Mesendoderm (in vitro differentiated cells): ENCODE results near the gene MARCHF9. TPM values are rescaled to one million over a fixed set of nuclear protein-coding genes. Genes with fewer than 3 reads are reported as not detected.

ENCODE experiments used
- DNase-seq: peaks from one replicate; pipeline ENCODE4 v3.0.0; 2013
- H2AK5ac ChIP-seq: 2 replicates; pipeline ENCODE4 v1.6.1; 2013; ENCODE audit warnings: low read length, inconsistent platforms
- H2BK120ac ChIP-seq: 2 replicates; pipeline ENCODE4 v1.6.1; 2013; ENCODE audit warnings: low read depth, mild to moderate bottlenecking, low read length, moderate library complexity, mixed read lengths
- H2BK15ac ChIP-seq: replicated peaks from 2 replicates; pipeline ENCODE4 v1.6.1; 2013; ENCODE audit warnings: low read depth, mild to moderate bottlenecking, moderate library complexity
- H2BK5ac ChIP-seq: 2 replicates; pipeline ENCODE4 v1.6.1; 2013; ENCODE audit warnings: low read length, inconsistent platforms
- H3K18ac ChIP-seq: 2 replicates; pipeline ENCODE4 v1.6.1; 2013; ENCODE audit warnings: mild to moderate bottlenecking, low read length, mixed read lengths
- H3K23ac ChIP-seq: one replicate; pipeline ENCODE4 v1.6.1; 2013; ENCODE audit warnings: low read length
- H3K27ac ChIP-seq: 2 replicates; pipeline ENCODE4 v1.5.1; 2013; ENCODE audit warnings: low read depth, mild to moderate bottlenecking, inconsistent platforms, low read length, moderate library complexity
- H3K27me3 ChIP-seq: 2 replicates; pipeline ENCODE4 v1.6.1; 2013; ENCODE audit warnings: low read length, control low read depth, mild to moderate bottlenecking, inconsistent platforms; ENCODE audit not compliant: insufficient read depth, poor library complexity
- H3K36me3 ChIP-seq: 2 replicates; pipeline ENCODE4 v1.6.1; 2013; ENCODE audit warnings: low read length, inconsistent platforms; ENCODE audit not compliant: control insufficient read depth, insufficient read depth
- H3K4ac ChIP-seq: one replicate; pipeline ENCODE4 v1.6.1; 2013; ENCODE audit warnings: low read depth, mild to moderate bottlenecking, low read length, moderate library complexity
- H3K4me1 ChIP-seq: 2 replicates; pipeline ENCODE4 v1.6.1; 2013; ENCODE audit warnings: low read depth, low read length, inconsistent platforms; ENCODE audit not compliant: control insufficient read depth
- H3K4me2 ChIP-seq: 2 replicates; pipeline ENCODE4 v1.6.1; 2013; ENCODE audit warnings: low read length
- H3K4me3 ChIP-seq: 2 replicates; pipeline ENCODE4 v1.5.1; 2013; ENCODE audit warnings: mild to moderate bottlenecking, low read length
- H3K56ac ChIP-seq: one replicate; pipeline ENCODE4 v1.6.1; 2013; ENCODE audit warnings: low read length
- H3K79me1 ChIP-seq: 2 replicates; pipeline ENCODE4 v1.6.1; 2013; ENCODE audit warnings: low read length, inconsistent platforms
- H3K79me2 ChIP-seq: 2 replicates; pipeline ENCODE4 v1.6.1; 2013; ENCODE audit warnings: mild to moderate bottlenecking, low read length; ENCODE audit not compliant: control insufficient read depth, insufficient read depth
- H3K9ac ChIP-seq: 2 replicates; pipeline ENCODE4 v1.6.1; 2013; ENCODE audit warnings: low read length, inconsistent platforms
- H4K5ac ChIP-seq: one replicate; pipeline ENCODE4 v1.6.1; 2013; ENCODE audit warnings: low read length
- H4K8ac ChIP-seq: one replicate; pipeline ENCODE4 v1.6.1; 2013; ENCODE audit warnings: low read depth, mild to moderate bottlenecking, control low read depth, low read length, moderate library complexity
- WGBS: extraction: QIAGEN DNeasy Blood & Tissue Kit; methylation state at CpG from one replicate; pipeline ENCODE4 v1.1.7; 2013; ENCODE audit warnings: low lambda C conversion rate, missing lambda C conversion rate; ENCODE audit not compliant: insufficient coverage; ENCODE audit errors: extremely low coverage; 5-methylcytosine and 5-hydroxymethylcytosine counted together
- polyA plus RNA-seq, 2 experiments: library from polyadenylated mRNA; stranded (reverse); fragments of 200-250 nt; gene quantifications; one replicate each; pipeline ENCODE4 v1.2.3, GENCODE V29; 2013

The MARCHF9 gene, protein sequence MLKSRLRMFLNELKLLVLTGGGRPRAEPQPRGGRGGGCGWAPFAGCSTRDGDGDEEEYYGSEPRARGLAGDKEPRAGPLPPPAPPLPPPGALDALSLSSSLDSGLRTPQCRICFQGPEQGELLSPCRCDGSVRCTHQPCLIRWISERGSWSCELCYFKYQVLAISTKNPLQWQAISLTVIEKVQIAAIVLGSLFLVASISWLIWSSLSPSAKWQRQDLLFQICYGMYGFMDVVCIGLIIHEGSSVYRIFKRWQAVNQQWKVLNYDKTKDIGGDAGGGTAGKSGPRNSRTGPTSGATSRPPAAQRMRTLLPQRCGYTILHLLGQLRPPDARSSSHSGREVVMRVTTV
- polyA plus RNA-seq (2013, experiment 1 of 2): 1.1 TPM
- polyA plus RNA-seq (2013, experiment 2 of 2): 1.2 TPM

DNA sequence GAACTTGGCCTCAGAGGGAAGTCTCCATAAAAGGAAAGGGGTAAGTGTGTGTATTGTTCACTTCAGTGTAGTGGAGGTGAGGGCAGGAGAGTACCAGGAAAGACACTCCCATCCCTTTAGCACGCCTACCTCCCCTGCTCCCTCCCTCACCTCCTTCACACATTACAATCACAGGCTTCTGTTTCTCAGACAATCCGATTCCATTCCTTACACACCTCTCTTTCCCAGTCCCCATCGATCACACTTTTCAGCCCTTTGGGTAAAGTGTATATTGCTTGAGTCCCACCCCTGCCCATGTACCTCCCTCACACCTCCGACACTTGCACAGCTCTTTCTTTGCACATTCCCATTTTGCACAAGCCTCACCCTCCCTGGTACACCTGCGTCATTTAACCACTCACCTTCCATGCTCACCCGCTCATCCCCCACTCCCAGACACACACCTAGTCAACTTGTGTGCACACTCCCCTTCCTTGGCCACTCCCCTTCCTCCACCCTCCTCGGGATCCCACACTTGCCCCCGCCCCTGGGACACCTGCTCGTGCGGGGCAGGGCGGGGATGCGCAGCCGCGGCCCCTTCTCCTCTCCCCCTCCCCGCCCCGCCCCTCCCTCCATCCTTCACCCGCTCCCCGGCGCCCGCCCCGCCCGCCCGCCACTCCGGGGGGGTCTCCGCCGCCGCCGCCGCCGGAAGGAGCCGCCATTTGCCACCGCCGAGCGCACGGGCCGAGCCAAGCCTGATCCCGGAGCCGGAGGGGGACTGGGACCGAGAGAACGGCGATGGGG, at the start of gene MARCHF9:
Gene MARCHF9 (plus strand): TSS at position 693 of the 783 bp plus-strand sequence. CDS start 426 bp downstream, outside the sequence.
- no peak within 1 kb of the TSS for H2BK5ac ChIP-seq
- H3K79me1 ChIP-seq: peaks cover 10% of the 10 kb centered on the region
- no peak within 1 kb of the TSS for H2AK5ac ChIP-seq
- no peaks in the 10 kb centered on the region for H3K36me3 ChIP-seq
- H2BK120ac ChIP-seq: no peak within 1 kb of the TSS
- H3K56ac ChIP-seq: peak within 1 kb of the TSS; percentile 57
- peaks cover 9% of the 10 kb centered on the region for H3K4me1 ChIP-seq
- H3K9ac ChIP-seq: peak within 1 kb of the TSS; percentile 22
- WGBS: no CpG with 5 or more reads among the region's 41 CpGs
- H4K5ac ChIP-seq: no peak within 1 kb of the TSS
- H3K4me2 ChIP-seq: peak within 1 kb of the TSS; percentile 51
- H3K4ac ChIP-seq: no peak within 1 kb of the TSS
- no peak within 1 kb of the TSS for H3K23ac ChIP-seq
- H3K27ac ChIP-seq: no peak within 1 kb of the TSS
- H4K8ac ChIP-seq: no peak within 1 kb of the TSS
- peak; percentile 50 for DNase-seq
- no peak within 1 kb of the TSS for H2BK15ac ChIP-seq
- peaks cover 16% of the 10 kb centered on the region for H3K27me3 ChIP-seq
- peaks cover 18% of the 10 kb centered on the region for H3K79me2 ChIP-seq
- H3K18ac ChIP-seq: peak within 1 kb of the TSS; percentile 33
- peak within 1 kb of the TSS; percentile 3 for H3K4me3 ChIP-seq

DNA sequence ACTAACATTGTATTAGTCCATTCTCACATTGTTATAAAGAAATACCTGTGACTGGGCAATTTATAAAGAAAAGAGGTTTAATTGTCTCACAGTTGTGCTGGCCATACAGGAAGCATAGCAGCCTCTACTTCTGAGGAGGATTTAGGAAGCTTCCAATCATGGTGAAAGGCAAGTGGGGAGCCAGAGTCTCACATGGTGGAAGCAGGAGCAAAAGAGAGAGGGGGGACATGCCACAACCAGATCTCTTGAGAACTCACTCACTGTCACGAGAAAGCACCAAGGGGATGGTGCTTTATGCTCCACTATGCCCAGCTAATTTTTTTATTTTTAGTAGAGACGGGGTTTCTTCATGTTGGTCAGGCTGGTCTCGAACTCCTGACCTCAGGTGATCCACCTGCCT, 47.7 kb upstream of the MARCHF9 start:
- no peaks in the 10 kb centered on the region for H3K79me1 ChIP-seq
- H3K56ac ChIP-seq: no peak overlapping the region
- H2BK15ac ChIP-seq: no peak overlapping the region
- H3K36me3 ChIP-seq: no peaks in the 10 kb centered on the region
- no peak overlapping the region for H3K23ac ChIP-seq
- H3K4me3 ChIP-seq: no peak overlapping the region
- H3K18ac ChIP-seq: no peak overlapping the region
- H2AK5ac ChIP-seq: no peak overlapping the region
- no peaks in the 10 kb centered on the region for H3K27me3 ChIP-seq
- no peak overlapping the region for H3K9ac ChIP-seq
- DNase-seq: no peak
- no peak overlapping the region for H2BK120ac ChIP-seq
- no peak overlapping the region for H3K4ac ChIP-seq
- no peak overlapping the region for H3K27ac ChIP-seq
- H4K8ac ChIP-seq: no peak overlapping the region
- no CpG with 5 or more reads among the region's 3 CpGs for WGBS
- no peak overlapping the region for H2BK5ac ChIP-seq
- H3K79me2 ChIP-seq: no peaks in the 10 kb centered on the region
- no peak overlapping the region for H3K4me2 ChIP-seq
- no peak overlapping the region for H4K5ac ChIP-seq
- no peaks in the 10 kb centered on the region for H3K4me1 ChIP-seq

DNA sequence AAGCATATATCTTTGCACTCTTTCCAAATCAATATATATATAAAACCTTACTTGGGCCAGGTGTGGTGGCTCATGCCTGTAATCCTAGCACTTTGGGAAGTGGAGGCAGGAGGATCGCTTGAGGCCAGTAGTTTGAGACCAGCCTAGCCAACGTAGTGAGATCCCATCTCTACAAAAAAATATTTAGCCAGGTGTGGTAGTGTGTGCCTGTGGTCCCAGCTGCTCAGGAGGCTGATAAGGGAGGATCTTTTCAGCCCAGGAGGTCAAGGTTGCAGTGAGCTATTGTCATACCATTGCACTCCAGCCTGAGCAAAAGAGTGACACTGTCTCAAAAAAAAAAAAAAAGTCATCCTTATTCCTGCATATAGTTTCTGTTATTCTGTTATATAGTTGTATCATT, 46.6 kb upstream of the MARCHF9 start:
- no peak overlapping the region for H3K9ac ChIP-seq
- H3K4me2 ChIP-seq: no peak overlapping the region
- H3K79me1 ChIP-seq: no peaks in the 10 kb centered on the region
- no peak overlapping the region for H2BK15ac ChIP-seq
- H4K5ac ChIP-seq: no peak overlapping the region
- WGBS: no CpG with 5 or more reads among the region's 2 CpGs
- no peak overlapping the region for H3K56ac ChIP-seq
- no peak overlapping the region for H2BK120ac ChIP-seq
- H3K4me1 ChIP-seq: no peaks in the 10 kb centered on the region
- H3K18ac ChIP-seq: no peak overlapping the region
- no peaks in the 10 kb centered on the region for H3K27me3 ChIP-seq
- H3K36me3 ChIP-seq: no peaks in the 10 kb centered on the region
- no peak overlapping the region for H3K4me3 ChIP-seq
- H3K27ac ChIP-seq: no peak overlapping the region
- no peaks in the 10 kb centered on the region for H3K79me2 ChIP-seq
- no peak overlapping the region for H4K8ac ChIP-seq
- no peak for DNase-seq
- H3K4ac ChIP-seq: no peak overlapping the region
- H3K23ac ChIP-seq: no peak overlapping the region
- H2BK5ac ChIP-seq: no peak overlapping the region
- no peak overlapping the region for H2AK5ac ChIP-seq

DNA sequence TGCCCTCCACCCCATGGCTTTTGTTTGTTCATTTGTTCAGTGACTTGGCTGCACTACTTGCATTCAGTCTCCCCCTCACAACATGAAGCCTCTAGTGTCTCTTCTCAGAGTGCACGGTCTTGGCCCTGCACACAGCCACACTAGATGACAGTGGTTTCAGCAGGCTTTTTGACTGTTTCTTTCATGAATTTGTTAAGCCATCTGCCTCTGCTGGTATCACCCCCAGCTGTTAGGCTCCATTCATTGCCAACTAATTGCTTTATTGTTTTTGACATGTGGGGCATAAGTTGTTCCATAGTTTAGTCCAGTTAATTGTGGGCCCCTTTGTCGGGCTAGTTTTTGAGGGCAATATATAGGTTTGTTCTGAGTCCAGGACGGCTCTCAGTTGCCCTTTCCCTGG, 42.2 kb upstream of the MARCHF9 start:
- no peak overlapping the region for H3K23ac ChIP-seq
- no peak overlapping the region for H2BK5ac ChIP-seq
- H3K27me3 ChIP-seq: no peaks in the 10 kb centered on the region
- H2BK15ac ChIP-seq: no peak overlapping the region
- H3K36me3 ChIP-seq: peaks cover 2% of the 10 kb centered on the region
- no CpG with 5 or more reads among the region's 3 CpGs for WGBS
- H4K8ac ChIP-seq: no peak overlapping the region
- H3K4me1 ChIP-seq: no peaks in the 10 kb centered on the region
- H3K4me3 ChIP-seq: no peak overlapping the region
- H3K4ac ChIP-seq: no peak overlapping the region
- H2AK5ac ChIP-seq: no peak overlapping the region
- no peak overlapping the region for H3K27ac ChIP-seq
- H3K79me2 ChIP-seq: no peaks in the 10 kb centered on the region
- no peak for DNase-seq
- H3K56ac ChIP-seq: no peak overlapping the region
- no peak overlapping the region for H3K9ac ChIP-seq
- no peak overlapping the region for H3K4me2 ChIP-seq
- no peak overlapping the region for H3K18ac ChIP-seq
- H2BK120ac ChIP-seq: no peak overlapping the region
- no peak overlapping the region for H4K5ac ChIP-seq
- H3K79me1 ChIP-seq: no peaks in the 10 kb centered on the region

DNA sequence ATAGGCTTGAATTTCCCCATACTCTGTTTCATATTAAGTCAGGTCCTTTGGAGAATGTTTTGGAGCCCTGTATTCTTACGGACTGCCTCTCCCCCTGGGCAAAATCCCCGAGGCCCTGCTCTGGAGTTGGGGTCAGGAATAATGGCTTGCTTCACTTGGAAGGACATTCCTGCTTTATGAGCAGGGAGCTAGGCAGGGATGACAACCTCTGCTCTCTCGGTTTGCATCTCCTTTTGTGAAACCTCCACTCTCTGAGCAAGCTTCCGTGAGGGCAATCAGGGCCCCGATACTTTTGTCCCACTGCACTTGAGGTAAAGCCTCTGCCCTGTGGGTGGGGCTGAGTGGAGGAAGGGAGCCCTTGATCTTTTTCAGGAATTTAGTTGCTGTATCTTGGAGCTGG, 41.7 kb upstream of the MARCHF9 start:
- WGBS: no CpG with 5 or more reads among the region's 5 CpGs

More for the DNA sequence above, 41.7 kb upstream of the MARCHF9 start:
- H3K4me3 ChIP-seq: no peak overlapping the region
- H3K27ac ChIP-seq: no peak overlapping the region
- H2BK5ac ChIP-seq: no peak overlapping the region
- H3K4ac ChIP-seq: no peak overlapping the region
- H2BK15ac ChIP-seq: no peak overlapping the region
- H3K79me1 ChIP-seq: no peaks in the 10 kb centered on the region
- H3K36me3 ChIP-seq: peaks cover 3% of the 10 kb centered on the region
- no peak overlapping the region for H2AK5ac ChIP-seq
- H4K5ac ChIP-seq: no peak overlapping the region
- H3K9ac ChIP-seq: no peak overlapping the region
- H3K4me1 ChIP-seq: no peaks in the 10 kb centered on the region
- no peaks in the 10 kb centered on the region for H3K79me2 ChIP-seq
- no peak overlapping the region for H2BK120ac ChIP-seq
- no peak overlapping the region for H3K56ac ChIP-seq
- H3K27me3 ChIP-seq: no peaks in the 10 kb centered on the region
- no peak overlapping the region for H3K23ac ChIP-seq
- no peak overlapping the region for H3K4me2 ChIP-seq
- DNase-seq: no peak
- H4K8ac ChIP-seq: no peak overlapping the region
- H3K18ac ChIP-seq: no peak overlapping the region
